Fibroblast of skin of back (primary cell): Measurements from ENCODE around the gene NR3C1.

Experiments
- DNase-seq: peaks from one replicate; pipeline ENCODE4 v3.0.0-alpha.2; 2013

Gene NR3C1

DNA sequence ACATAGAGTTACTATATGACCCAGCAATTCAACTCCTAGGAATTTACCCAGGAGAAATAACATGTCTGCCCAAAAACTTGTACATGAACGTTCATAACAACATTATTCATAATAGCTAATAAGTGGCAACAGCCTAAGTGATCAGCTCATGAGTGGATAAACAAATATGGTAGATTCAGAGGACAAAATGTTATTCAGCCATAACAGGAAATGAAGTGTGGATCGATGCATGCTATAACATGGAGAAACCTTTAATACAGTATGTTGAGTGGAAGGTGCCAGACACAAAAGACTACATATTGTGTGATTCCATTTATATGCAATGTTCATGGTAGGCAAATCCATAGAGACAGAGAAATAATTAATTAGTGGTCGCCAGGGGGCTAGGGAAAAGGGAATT, 22.3 kb upstream of the NR3C1 start:
- no peak for DNase-seq

DNA sequence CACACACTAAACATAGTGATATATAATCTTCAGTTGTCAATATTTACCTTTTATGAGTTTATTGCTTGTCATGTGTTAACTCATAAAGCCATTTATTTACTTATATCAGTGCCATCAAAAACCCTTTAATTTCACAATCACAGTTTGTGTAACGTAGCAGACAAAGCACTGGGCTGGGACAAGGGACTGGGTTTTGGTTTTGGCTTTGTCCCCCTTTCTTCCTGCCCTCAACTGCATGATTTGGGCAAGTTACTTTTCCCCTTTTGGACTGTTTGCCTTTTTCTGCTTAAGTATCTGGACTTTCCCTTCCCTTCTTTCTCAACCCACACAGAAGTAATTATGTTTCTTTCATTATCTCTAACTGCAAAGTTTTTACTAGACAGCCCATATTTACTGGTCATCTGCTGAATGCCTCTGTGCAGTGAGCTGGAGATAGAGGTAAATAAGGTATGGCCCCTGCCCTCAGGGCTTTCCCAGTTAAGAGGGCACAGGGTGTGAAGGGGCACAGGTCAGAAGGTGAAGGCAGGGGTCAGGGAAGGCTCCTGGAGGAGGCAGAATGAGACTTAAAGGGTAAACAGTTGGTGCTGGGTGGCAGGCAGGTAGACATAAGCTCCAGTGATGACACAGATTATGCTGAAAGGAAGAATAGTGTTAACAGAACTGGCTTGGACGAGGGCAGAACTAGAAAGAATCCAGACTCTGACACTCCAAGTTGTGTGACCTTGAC, 14.8 kb upstream of the NR3C1 start:
- DNase-seq, result no peak

- no peak for DNase-seq
These were observed 14.1 kb upstream of the NR3C1 start for GRCh38 chr5:143417503-143418139.

- DNase-seq, result no peak
These were observed 12.9 kb upstream of the NR3C1 start for GRCh38 chr5:143416411-143416810.

GRCh38 chr5:143413958-143414669, 10.6 kb upstream of the NR3C1 start:
- no peak for DNase-seq

DNA sequence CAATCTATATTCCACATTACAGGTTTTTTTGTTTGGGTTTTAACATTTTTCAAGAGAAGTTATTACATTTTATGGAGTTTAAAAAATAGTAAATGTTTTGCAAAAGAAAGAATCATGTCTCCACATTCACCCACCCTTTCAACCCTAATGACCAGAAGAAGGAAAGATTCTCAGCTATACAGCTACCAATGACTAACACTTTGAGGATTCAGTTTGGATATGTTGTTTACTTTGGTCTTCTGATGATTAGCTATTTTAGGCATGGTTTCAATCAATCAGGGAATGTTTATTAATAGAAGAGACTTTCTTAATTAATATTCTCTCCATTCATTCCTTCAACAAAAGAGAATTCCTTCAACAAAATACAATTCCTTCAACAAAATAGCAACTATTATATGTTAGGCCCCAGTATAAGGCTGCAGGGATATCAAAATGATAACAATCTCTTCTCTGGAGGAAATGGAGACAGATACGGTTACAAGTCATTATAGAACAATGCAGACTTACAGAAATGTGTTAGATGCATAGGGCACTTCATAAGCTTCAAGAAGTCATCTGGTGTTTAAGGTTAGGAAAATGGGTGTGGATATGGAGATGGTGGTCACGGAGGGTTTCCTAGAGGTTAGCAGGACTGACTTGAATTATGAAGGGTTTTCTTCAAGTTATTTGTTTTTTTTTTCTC, 9.3 kb upstream of the NR3C1 start:
- peak; percentile 18 for DNase-seq

- no peak for DNase-seq
These were observed 6.4 kb upstream of the NR3C1 start for GRCh38 chr5:143409926-143410325.

DNA sequence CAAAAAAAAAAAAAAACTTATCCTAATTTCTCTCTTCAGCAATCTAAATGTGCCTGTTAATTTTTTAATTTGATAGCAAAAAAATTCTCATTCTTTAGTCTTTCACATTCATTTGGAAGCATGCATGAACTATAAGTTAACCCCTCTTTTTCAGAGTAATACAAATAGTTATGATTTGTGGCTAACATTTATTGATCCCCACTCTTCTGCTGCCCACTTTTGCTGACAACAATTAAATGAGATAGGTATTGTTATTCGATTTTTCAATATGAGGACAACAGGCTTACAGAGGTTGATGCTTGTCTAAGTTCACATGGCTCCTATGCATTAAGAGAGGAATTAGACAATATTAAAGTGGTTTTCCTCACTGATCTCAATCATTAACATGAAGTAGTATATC, 2.9 kb upstream of the NR3C1 start:
- no peak for DNase-seq

- no peak for DNase-seq
These were observed 2.3 kb upstream of the NR3C1 start for GRCh38 chr5:143405849-143406098.

- DNase-seq, result peak; percentile 78
These were observed 1.8 kb upstream of the NR3C1 start for GRCh38 chr5:143405063-143405848.

- DNase-seq, result peak; percentile 92
These were observed 1.1 kb upstream of the NR3C1 start for GRCh38 chr5:143404416-143405062.

DNA sequence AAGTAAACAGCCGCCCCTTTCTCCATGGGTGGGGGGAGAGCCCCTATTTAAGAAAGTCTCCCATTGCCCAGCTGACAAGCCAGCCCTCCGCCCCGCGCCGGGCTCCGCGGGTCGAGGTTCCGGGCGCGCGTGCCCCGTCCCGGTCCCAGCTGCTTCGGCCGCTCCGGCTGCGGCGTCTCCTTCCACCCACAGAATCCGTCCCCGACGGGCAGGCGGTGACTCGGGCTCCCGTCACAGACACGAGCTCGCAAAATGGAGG, 223 bp downstream of the NR3C1 start:
- no peak for DNase-seq

- DNase-seq, result peak; percentile 51
These were observed 743 bp downstream of the NR3C1 start for GRCh38 chr5:143402553-143403333.

DNA sequence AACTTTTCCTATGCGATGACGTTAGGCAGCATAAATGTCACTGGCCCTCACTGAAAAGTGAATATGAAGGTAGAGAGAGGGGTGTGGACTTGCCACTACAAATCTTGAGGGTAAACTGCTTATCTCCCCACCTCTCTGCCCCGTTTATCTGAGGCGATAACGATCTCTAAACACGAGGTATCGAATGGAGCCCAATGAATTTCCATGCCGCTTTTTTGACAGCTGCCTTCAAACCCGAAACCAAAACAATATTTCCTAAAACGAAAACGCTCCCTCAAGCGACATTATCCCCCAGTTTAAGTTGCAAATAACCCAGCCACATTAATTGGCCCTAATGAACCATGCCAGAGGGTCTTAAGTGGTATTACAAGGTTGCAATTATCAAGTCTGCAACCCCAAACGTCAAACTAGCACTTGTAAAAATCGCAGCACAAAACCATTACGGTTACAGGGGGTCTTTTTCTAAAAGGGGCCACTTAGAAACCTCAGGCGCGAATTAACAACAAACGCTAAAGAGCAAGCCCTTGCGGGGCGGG, 1.4 kb downstream of the NR3C1 start:
- DNase-seq, result no peak

GRCh38 chr5:143401227-143402016, 2.1 kb downstream of the NR3C1 start:
- no peak for DNase-seq

GRCh38 chr5:143400541-143401226, 2.8 kb downstream of the NR3C1 start:
- no peak for DNase-seq

- no peak for DNase-seq
These were observed 3.6 kb downstream of the NR3C1 start for GRCh38 chr5:143399616-143400540.

DNA sequence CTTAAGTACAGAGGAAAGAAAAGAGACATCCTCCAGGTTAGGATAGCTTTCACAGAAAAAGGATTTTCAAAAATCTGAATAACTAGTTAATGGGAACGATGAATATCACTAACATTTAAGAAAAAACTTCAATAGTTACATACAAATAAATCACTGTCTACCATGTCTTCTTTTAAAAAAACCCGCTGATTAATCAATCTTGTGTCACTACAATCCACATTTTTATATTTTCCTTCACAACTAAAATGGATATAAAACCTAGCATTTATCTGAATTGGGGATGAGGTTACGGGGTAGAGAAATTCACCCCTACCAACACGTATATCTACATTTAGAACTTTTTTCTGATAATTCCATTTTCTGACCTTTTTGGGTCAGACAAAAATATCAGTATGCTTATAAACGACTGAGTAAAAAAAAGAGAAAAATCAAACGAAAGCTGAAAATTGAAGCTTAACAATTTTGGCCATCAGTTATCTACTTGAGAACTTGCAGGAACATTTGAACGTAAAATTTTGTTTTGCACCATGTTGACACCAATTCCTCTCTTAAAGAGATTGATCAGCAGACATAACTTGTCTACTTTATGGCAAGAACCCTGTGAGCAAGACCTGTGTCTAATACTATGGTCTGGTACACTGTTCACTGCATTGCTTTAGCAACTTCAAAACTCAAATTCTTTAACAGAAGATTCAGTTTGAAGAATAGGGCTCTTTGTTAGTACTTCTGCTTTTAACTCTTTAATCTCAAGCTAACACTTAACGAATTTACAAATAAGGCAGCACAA, 4.8 kb downstream of the NR3C1 start:
- DNase-seq, result no peak
